HCEC 1CT (cell line): ENCODE data around the gene KIAA1958.
A peak's percentile ranks its signal among the peaks of the same experiment; 100 is the strongest.
"Not testable (repeated sequence)": the region's sequence is repeated elsewhere in the genome, so short reads cannot be mapped to it uniquely, and the experiment has no call there.

Source experiments
- DNase-seq: peaks from one replicate; pipeline ENCODE4 v3.0.0-alpha.2; 2017

KIAA1958 gene

GRCh38 chr9:112670991-112671625 is 184.5 kb downstream of the KIAA1958 start:
- DNase-seq: no peak

- DNase-seq: not testable (repeated sequence)
These were observed 186.6 kb downstream of the KIAA1958 start for GRCh38 chr9:112673221-112673620.

GRCh38 chr9:112677040-112677439 is 190.4 kb downstream of the KIAA1958 start:
- no peak for DNase-seq

- DNase-seq: no peak
These were observed 194.2 kb downstream of the KIAA1958 start for GRCh38 chr9:112680731-112681402.

- no peak for DNase-seq
These were observed 202.6 kb downstream of the KIAA1958 start for GRCh38 chr9:112689161-112689740.

GRCh38 chr9:112694706-112695555 is 208.3 kb downstream of the KIAA1958 start:
- DNase-seq: no peak

GRCh38 chr9:112696461-112696860 is 209.8 kb downstream of the KIAA1958 start:
- no peak for DNase-seq

GRCh38 chr9:112699230-112699629 is 212.6 kb downstream of the KIAA1958 start:
- DNase-seq: no peak

- no peak for DNase-seq
These were observed 213.5 kb downstream of the KIAA1958 start for GRCh38 chr9:112700085-112700484.

GRCh38 chr9:112703304-112703703 is 216.7 kb downstream of the KIAA1958 start:
- no peak for DNase-seq

GRCh38 chr9:112705768-112706427 is 219.3 kb downstream of the KIAA1958 start:
- DNase-seq: peak; percentile 15

GRCh38 chr9:112711050-112711689 is 224.5 kb downstream of the KIAA1958 start:
- peak; percentile 47 for DNase-seq

GRCh38 chr9:112712678-112713077 is 226.1 kb downstream of the KIAA1958 start:
- no peak for DNase-seq

- DNase-seq: peak; percentile 95
These were observed 231.2 kb downstream of the KIAA1958 start, which contains the start of gene INIP for GRCh38 chr9:112717661-112718331. INIP (minus strand) TSS chr9:112718117; CDS start chr9:112716485, 1,632 bp downstream.
